Hepatocyte (in vitro differentiated cells): ENCODE results near the gene CUL5.

ENCODE experiments used
- EZH2phosphoT487 ChIP-seq: fragments of 200-600 bp; sonication (generic); IDR thresholded peaks from one replicate; pipeline ENCODE4 v1.6.1; 2018; ENCODE audit warnings: antibody characterized with exemption, mild to moderate bottlenecking, low read depth, moderate library complexity; ENCODE audit not compliant: unreplicated experiment, severe bottlenecking
- TF ChIP-seq, protein P1 (sequence below): fragments of 200-600 bp; sonication (generic); IDR thresholded peaks from 2 replicates; pipeline ENCODE4 v1.5.1; 2016; ENCODE audit warnings: antibody characterized with exemption, mild to moderate bottlenecking; ENCODE audit not compliant: poor library complexity

- TF ChIP-seq, protein P1, sequence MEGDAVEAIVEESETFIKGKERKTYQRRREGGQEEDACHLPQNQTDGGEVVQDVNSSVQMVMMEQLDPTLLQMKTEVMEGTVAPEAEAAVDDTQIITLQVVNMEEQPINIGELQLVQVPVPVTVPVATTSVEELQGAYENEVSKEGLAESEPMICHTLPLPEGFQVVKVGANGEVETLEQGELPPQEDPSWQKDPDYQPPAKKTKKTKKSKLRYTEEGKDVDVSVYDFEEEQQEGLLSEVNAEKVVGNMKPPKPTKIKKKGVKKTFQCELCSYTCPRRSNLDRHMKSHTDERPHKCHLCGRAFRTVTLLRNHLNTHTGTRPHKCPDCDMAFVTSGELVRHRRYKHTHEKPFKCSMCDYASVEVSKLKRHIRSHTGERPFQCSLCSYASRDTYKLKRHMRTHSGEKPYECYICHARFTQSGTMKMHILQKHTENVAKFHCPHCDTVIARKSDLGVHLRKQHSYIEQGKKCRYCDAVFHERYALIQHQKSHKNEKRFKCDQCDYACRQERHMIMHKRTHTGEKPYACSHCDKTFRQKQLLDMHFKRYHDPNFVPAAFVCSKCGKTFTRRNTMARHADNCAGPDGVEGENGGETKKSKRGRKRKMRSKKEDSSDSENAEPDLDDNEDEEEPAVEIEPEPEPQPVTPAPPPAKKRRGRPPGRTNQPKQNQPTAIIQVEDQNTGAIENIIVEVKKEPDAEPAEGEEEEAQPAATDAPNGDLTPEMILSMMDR, result no peak
- no peak for TF ChIP-seq EZH2phosphoT487
Observed at GRCh38 chr11:107996006-107996776, 12.5 kb upstream of the CUL5 start.
